HepG2 (cell line): ENCODE data around the gene TOM1L1. TPM values are rescaled to one million over a fixed set of nuclear protein-coding genes. Genes with fewer than 3 reads are reported as not detected.
A peak's percentile ranks its signal among the peaks of the same experiment; 100 is the strongest.

Source experiments
- FOXO1 ChIP-seq: sonication (generic); formaldehyde crosslinking; IDR thresholded peaks from 2 replicates; pipeline ENCODE4 v1.4.0; 2020; ENCODE audit warnings: missing genetic modification reagents
- MEF2D ChIP-seq: sonication (generic); formaldehyde crosslinking; IDR thresholded peaks from 2 replicates; pipeline ENCODE4 v1.5.1; 2020; ENCODE audit warnings: mild to moderate bottlenecking, missing genetic modification reagents
- NFIB ChIP-seq: sonication (generic); formaldehyde crosslinking; IDR thresholded peaks from 2 replicates; pipeline ENCODE4 v1.9.0; 2021; ENCODE audit warnings: missing genetic modification reagents, mild to moderate bottlenecking, borderline replicate concordance
- XRCC5 ChIP-seq: fragments of 200-400 bp; formaldehyde crosslinking; optimal IDR thresholded peaks from 2 replicates; pipeline ENCODE3; 2017; ENCODE audit warnings: mild to moderate bottlenecking, low read length
- YEATS4 ChIP-seq: sonication (generic); formaldehyde crosslinking; IDR thresholded peaks from 2 replicates; pipeline ENCODE4 v1.4.0; 2020; ENCODE audit warnings: missing genetic modification reagents, borderline replicate concordance
- ZEB1 ChIP-seq: IDR thresholded peaks from 2 replicates; pipeline ENCODE4 v1.6.1; 2012; ENCODE audit warnings: mild to moderate bottlenecking, low read depth, inconsistent platforms; ENCODE audit not compliant: insufficient replicate concordance
- ZFP90 ChIP-seq: sonication (generic); formaldehyde crosslinking; IDR thresholded peaks from 2 replicates; pipeline ENCODE4 v1.8.0; 2022; ENCODE audit warnings: missing genetic modification reagents, mild to moderate bottlenecking, inconsistent platforms, borderline replicate concordance
- ZKSCAN8 ChIP-seq: IDR thresholded peaks from 2 replicates; pipeline ENCODE4 v1.6.1; 2016; ENCODE audit warnings: borderline replicate concordance, missing genetic modification reagents, missing compliant biosample characterization
- polyA plus RNA-seq, 8 experiments: library from polyadenylated mRNA; depleted of rRNA in 3 of 8; stranded (reverse) in 7 of 8; unstranded in 1 of 8; fragments of >200 nt; fragmentation: Illumina TruSeq in 4 of 8; extraction: Trizol in 4 of 8; gene quantifications; 2 replicates each; pipeline versions ENCODE4 v1.2.1 to v1.2.3, GENCODE V29; 2011 to 2016; ENCODE audit warnings: low read depth in 4 of 8, missing spikeins in 1 of 8, mixed read lengths in 1 of 8; ENCODE audit not compliant: insufficient read depth in 1 of 8
- total RNA-seq, 5 experiments: library from RNA; depleted of rRNA; stranded (reverse); fragments of >200 nt; fragmentation: Illumina TruSeq; extraction: Trizol; gene quantifications; 2 replicates each; pipeline ENCODE4 v1.2.3, GENCODE V29; 2016; ENCODE audit warnings: low read depth in 1 of 5
- TF ChIP-seq, protein P1 (sequence below): IDR thresholded peaks from 2 replicates; pipeline ENCODE4 v1.6.1; 2016; ENCODE audit warnings: mild to moderate bottlenecking, missing biosample characterization, missing genetic modification reagents
- TF ChIP-seq, protein P2 (sequence below): IDR thresholded peaks from 2 replicates; pipeline ENCODE4 v1.6.1; 2016; ENCODE audit warnings: missing compliant biosample characterization, missing genetic modification reagents, borderline replicate concordance
- TF ChIP-seq, protein P3 (sequence below): sonication (generic); formaldehyde crosslinking; conservative IDR thresholded peaks from 2 replicates; pipeline ENCODE4 v1.4.0; 2020; ENCODE audit warnings: mild to moderate bottlenecking, missing genetic modification reagents, moderate library complexity
- TF ChIP-seq, protein P4 (sequence below), 2 experiments: fragments of 450-650 bp in 1 of 2; sonication (generic) in 1 of 2; formaldehyde crosslinking; IDR thresholded peaks; 2 replicates each; pipeline versions ENCODE4 v1.5.0 to v1.8.0; 2020 to 2022; ENCODE audit warnings: mild to moderate bottlenecking in 1 of 2, missing genetic modification reagents in 1 of 2

TOM1L1 gene
- total and polyA plus RNA-seq, 2 of the 13 experiments (the other 11 are each of a cell fraction or from before 2014, with no cell fraction given): 45.3 to 51.3 TPM

DNA sequence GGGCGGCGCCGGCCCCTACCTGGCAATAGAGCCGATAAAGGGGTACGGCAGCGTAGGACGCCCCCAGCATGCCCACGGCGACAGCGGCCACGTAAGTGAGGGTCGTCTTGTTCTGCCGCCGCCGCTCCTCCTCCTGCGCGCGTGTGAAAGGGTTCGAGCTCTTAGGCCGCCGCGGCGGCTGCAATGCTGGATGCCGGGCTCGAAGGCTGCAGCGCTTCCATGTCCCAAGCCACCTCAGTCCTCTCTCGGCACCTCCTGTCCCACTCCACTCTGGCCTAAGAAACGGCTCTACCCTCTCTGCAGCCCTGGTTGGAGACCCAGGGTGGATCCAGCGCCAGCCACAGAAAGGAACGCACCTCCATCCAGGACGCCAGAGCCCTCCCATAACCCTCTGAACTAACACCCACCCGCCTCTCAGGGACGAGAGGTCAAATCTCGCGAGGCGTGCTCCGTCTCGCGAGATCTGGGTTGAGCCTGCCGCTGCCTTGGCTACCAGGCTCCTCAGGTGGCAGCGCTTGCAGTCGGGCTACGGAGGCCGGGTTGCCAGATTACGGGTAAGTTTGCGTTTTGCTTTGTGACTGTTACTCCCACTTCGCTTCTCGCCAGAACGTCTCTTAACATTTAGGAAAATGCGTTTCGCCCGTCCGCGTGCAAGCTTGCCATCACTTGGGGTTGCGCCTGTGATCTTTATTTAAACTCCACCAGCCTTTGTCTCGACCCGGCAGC lies 67.8 kb downstream of the TOM1L1 start, which contains the start of the genes COX11 and STXBP4 (continued):
- TF ChIP-seq, protein P1, sequence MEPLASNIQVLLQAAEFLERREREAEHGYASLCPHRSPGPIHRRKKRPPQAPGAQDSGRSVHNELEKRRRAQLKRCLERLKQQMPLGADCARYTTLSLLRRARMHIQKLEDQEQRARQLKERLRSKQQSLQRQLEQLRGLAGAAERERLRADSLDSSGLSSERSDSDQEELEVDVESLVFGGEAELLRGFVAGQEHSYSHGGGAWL (CRISPR knock-in tag): peak; percentile 21
- TF ChIP-seq, protein P2, sequence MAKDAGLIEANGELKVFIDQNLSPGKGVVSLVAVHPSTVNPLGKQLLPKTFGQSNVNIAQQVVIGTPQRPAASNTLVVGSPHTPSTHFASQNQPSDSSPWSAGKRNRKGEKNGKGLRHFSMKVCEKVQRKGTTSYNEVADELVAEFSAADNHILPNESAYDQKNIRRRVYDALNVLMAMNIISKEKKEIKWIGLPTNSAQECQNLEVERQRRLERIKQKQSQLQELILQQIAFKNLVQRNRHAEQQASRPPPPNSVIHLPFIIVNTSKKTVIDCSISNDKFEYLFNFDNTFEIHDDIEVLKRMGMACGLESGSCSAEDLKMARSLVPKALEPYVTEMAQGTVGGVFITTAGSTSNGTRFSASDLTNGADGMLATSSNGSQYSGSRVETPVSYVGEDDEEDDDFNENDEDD (CRISPR knock-in tag): no peak; the same call in 1 of the 2 replicates
- TF ChIP-seq, protein P3, sequence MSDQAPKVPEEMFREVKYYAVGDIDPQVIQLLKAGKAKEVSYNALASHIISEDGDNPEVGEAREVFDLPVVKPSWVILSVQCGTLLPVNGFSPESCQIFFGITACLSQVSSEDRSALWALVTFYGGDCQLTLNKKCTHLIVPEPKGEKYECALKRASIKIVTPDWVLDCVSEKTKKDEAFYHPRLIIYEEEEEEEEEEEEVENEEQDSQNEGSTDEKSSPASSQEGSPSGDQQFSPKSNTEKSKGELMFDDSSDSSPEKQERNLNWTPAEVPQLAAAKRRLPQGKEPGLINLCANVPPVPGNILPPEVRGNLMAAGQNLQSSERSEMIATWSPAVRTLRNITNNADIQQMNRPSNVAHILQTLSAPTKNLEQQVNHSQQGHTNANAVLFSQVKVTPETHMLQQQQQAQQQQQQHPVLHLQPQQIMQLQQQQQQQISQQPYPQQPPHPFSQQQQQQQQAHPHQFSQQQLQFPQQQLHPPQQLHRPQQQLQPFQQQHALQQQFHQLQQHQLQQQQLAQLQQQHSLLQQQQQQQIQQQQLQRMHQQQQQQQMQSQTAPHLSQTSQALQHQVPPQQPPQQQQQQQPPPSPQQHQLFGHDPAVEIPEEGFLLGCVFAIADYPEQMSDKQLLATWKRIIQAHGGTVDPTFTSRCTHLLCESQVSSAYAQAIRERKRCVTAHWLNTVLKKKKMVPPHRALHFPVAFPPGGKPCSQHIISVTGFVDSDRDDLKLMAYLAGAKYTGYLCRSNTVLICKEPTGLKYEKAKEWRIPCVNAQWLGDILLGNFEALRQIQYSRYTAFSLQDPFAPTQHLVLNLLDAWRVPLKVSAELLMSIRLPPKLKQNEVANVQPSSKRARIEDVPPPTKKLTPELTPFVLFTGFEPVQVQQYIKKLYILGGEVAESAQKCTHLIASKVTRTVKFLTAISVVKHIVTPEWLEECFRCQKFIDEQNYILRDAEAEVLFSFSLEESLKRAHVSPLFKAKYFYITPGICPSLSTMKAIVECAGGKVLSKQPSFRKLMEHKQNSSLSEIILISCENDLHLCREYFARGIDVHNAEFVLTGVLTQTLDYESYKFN (CRISPR knock-in tag): 0 out of 2 replicates have a peak, but pooled peaks have one; percentile 35
- TF ChIP-seq XRCC5: peak; percentile 30
- TF ChIP-seq ZEB1: no peak
- TF ChIP-seq, protein P4, sequence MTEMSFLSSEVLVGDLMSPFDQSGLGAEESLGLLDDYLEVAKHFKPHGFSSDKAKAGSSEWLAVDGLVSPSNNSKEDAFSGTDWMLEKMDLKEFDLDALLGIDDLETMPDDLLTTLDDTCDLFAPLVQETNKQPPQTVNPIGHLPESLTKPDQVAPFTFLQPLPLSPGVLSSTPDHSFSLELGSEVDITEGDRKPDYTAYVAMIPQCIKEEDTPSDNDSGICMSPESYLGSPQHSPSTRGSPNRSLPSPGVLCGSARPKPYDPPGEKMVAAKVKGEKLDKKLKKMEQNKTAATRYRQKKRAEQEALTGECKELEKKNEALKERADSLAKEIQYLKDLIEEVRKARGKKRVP (CRISPR knock-in tag; IDR thresholded peaks at IDR 0.05): peak in 1 of 2 experiments; percentile 40; a peak in 1 of 4 replicates
- TF ChIP-seq NFIB: no peak; the same call in 1 of the 2 replicates
- peak; percentile 86 for TF ChIP-seq MEF2D
- peak; percentile 26 for TF ChIP-seq ZKSCAN8
- no peak; the same call in 1 of the 2 replicates for TF ChIP-seq FOXO1 (CRISPR knock-in tag)
- TF ChIP-seq ZFP90 (CRISPR knock-in tag): 0 out of 2 replicates have a peak, but pooled peaks have one; percentile 27
- peak; percentile 79 for TF ChIP-seq YEATS4 (CRISPR knock-in tag)
